Neural cell (in vitro differentiated cells): ENCODE results near the gene FGF14. TPM values are rescaled to one million over a fixed set of nuclear protein-coding genes. Genes with fewer than 3 reads are reported as not detected.

Source experiments
- H2AFZ ChIP-seq: fragments of 200-600, 300-800 bp; sonication (generic), shearing (Covaris generic); 2 replicates; pipeline ENCODE4 v1.6.0; 2014; ENCODE audit warnings: low read depth, mild to moderate bottlenecking, antibody characterized with exemption, low read length, moderate library complexity
- H3F3A ChIP-seq: fragments of 200-600 bp; shearing (Covaris generic); 2 replicates; pipeline ENCODE4 v1.6.1; 2016; ENCODE audit warnings: mild to moderate bottlenecking, moderate library complexity, mixed read lengths, antibody characterized with exemption, low read length; ENCODE audit not compliant: insufficient read depth, poor library complexity, severe bottlenecking
- H3K27ac ChIP-seq: fragments of 200-600, 300-800 bp; sonication (generic), shearing (Covaris generic); 2 replicates; pipeline ENCODE4 v1.5.1; 2014; ENCODE audit warnings: mild to moderate bottlenecking, low read length, moderate library complexity
- H3K27me3 ChIP-seq: fragments of 300-800, 200-600 bp; sonication (generic), shearing (Covaris generic); 2 replicates; pipeline ENCODE4 v1.6.0; 2014; ENCODE audit warnings: mild to moderate bottlenecking, low read depth, low read length, moderate library complexity; ENCODE audit not compliant: insufficient read depth
- H3K36me3 ChIP-seq: fragments of 300-800, 200-600 bp; sonication (generic), shearing (Covaris generic); 2 replicates; pipeline ENCODE4 v1.5.1; 2014; ENCODE audit warnings: mild to moderate bottlenecking, antibody characterized with exemption, low read length, moderate library complexity; ENCODE audit not compliant: insufficient read depth
- H3K4me2 ChIP-seq: fragments of 300-800, 200-600 bp; sonication (generic), shearing (Covaris generic); 2 replicates; pipeline ENCODE4 v1.6.0; 2014; ENCODE audit warnings: mild to moderate bottlenecking, low read length
- H3K4me3 ChIP-seq: fragments of 300-800, 200-600 bp; sonication (generic), shearing (Covaris generic); 2 replicates; pipeline ENCODE4 v1.5.1; 2014; ENCODE audit warnings: mild to moderate bottlenecking, low read length, moderate library complexity
- H3K79me2 ChIP-seq: fragments of 200-600 bp; shearing (Covaris generic); replicated peaks from 2 replicates; pipeline ENCODE4 v1.6.0; 2014; ENCODE audit warnings: mild to moderate bottlenecking, low read length, moderate library complexity; ENCODE audit not compliant: insufficient read depth
- H3K9ac ChIP-seq: fragments of 300-800, 200-600 bp; sonication (generic), shearing (Covaris generic); 2 replicates; pipeline ENCODE4 v1.6.1; 2016; ENCODE audit warnings: mild to moderate bottlenecking, low read length, mixed read lengths
- H3K9me2 ChIP-seq: fragments of 200-600 bp; shearing (Covaris generic); 2 replicates; pipeline ENCODE4 v1.6.1; 2016; ENCODE audit warnings: mild to moderate bottlenecking, low read length, mixed read lengths; ENCODE audit not compliant: insufficient read depth
- H3K9me3 ChIP-seq: fragments of 200-600, 300-800 bp; sonication (generic), shearing (Covaris generic); 2 replicates; pipeline ENCODE4 v1.6.1; 2016; ENCODE audit warnings: mild to moderate bottlenecking, mixed run types, low read length, moderate library complexity, mixed read lengths
- H4K20me1 ChIP-seq: fragments of 200-600 bp; shearing (Covaris generic); 2 replicates; pipeline ENCODE4 v1.6.1; 2016; ENCODE audit warnings: mild to moderate bottlenecking, mixed run types; ENCODE audit not compliant: insufficient read depth
- EP300 ChIP-seq: fragments of 450-650 bp; conservative IDR thresholded peaks from 2 replicates; pipeline ENCODE4 v1.6.1; 2014; ENCODE audit warnings: antibody characterized with exemption, mild to moderate bottlenecking, moderate library complexity; ENCODE audit not compliant: poor library complexity, severe bottlenecking
- MXI1 ChIP-seq: fragments of 450-650 bp; conservative IDR thresholded peaks from 2 replicates; pipeline ENCODE4 v1.6.1; 2014; ENCODE audit warnings: antibody characterized with exemption, mild to moderate bottlenecking; ENCODE audit not compliant: poor library complexity, severe bottlenecking
- POLR2AphosphoS5 ChIP-seq: IDR thresholded peaks from 2 replicates; pipeline ENCODE4 v1.6.1; 2012
- RAD21 ChIP-seq: fragments of 450-650 bp; conservative IDR thresholded peaks from 2 replicates; pipeline ENCODE4 v1.6.1; 2014; ENCODE audit warnings: antibody characterized with exemption, mild to moderate bottlenecking, moderate library complexity
- SMC3 ChIP-seq: fragments of 450-650 bp; conservative IDR thresholded peaks from 2 replicates; pipeline ENCODE4 v1.6.1; 2014; ENCODE audit warnings: antibody characterized with exemption, mild to moderate bottlenecking, moderate library complexity; ENCODE audit not compliant: poor library complexity
- TAF1 ChIP-seq: IDR thresholded peaks from 2 replicates; pipeline ENCODE4 v1.6.1; 2012; ENCODE audit warnings: low read depth
- polyA plus RNA-seq: library from polyadenylated mRNA; depleted of rRNA; stranded (reverse); fragments of >200 nt; gene quantifications from 2 replicates; pipeline ENCODE4 v1.2.3, GENCODE V29; 2014
- TF ChIP-seq, protein P1 (sequence below): fragments of 450-650 bp; IDR thresholded peaks from 2 replicates; pipeline ENCODE4 v1.5.1; 2014; ENCODE audit warnings: antibody characterized with exemption, mild to moderate bottlenecking, moderate library complexity; ENCODE audit not compliant: poor library complexity, severe bottlenecking
- TF ChIP-seq, protein P2 (sequence below): IDR thresholded peaks from 2 replicates; pipeline ENCODE4 v1.6.1; 2012; ENCODE audit warnings: borderline replicate concordance

The FGF14 gene
- polyA plus RNA-seq, 1 donor from 2014 or later, result 36.4 TPM

DNA sequence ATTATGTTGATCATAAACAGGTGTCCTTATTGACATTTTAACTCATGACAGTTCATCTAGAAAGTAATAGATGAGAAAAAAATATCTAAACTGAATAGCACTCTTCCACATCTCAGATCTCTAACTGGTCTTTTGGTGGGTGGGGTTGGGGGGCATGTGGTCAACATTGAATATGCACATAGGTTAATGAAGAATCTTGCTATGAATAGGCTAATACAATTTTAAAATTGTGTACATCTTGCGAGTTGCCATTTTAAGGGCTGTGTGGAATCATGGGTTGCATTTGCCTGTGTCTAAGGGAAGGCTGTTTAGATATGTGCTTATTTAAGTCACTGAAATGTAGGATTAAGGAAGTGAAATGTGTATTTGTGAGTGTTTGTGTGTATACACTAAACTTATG lies 603.4 kb downstream of the FGF14 start:
- no peaks in the 10 kb centered on the region for H3K9me2 ChIP-seq
- H3K79me2 ChIP-seq, result no peaks in the 10 kb centered on the region
- no peaks in the 10 kb centered on the region for H4K20me1 ChIP-seq
- H3K4me2 ChIP-seq, result no peak overlapping the region
- no peak overlapping the region for H3K9ac ChIP-seq
- H2AFZ ChIP-seq, result no peak overlapping the region
- H3K9me3 ChIP-seq, result no peaks in the 10 kb centered on the region
- no peaks in the 10 kb centered on the region for H3F3A ChIP-seq
- no peak overlapping the region for H3K27ac ChIP-seq
- no peak overlapping the region for H3K4me3 ChIP-seq
- TF ChIP-seq EP300 (no peak), TAF1 (no peak), SMC3 (no peak), POLR2AphosphoS5 (no peak), MXI1 (no peak), RAD21 (no peak)
- TF ChIP-seq, protein P1, sequence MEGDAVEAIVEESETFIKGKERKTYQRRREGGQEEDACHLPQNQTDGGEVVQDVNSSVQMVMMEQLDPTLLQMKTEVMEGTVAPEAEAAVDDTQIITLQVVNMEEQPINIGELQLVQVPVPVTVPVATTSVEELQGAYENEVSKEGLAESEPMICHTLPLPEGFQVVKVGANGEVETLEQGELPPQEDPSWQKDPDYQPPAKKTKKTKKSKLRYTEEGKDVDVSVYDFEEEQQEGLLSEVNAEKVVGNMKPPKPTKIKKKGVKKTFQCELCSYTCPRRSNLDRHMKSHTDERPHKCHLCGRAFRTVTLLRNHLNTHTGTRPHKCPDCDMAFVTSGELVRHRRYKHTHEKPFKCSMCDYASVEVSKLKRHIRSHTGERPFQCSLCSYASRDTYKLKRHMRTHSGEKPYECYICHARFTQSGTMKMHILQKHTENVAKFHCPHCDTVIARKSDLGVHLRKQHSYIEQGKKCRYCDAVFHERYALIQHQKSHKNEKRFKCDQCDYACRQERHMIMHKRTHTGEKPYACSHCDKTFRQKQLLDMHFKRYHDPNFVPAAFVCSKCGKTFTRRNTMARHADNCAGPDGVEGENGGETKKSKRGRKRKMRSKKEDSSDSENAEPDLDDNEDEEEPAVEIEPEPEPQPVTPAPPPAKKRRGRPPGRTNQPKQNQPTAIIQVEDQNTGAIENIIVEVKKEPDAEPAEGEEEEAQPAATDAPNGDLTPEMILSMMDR, result no peak
- TF ChIP-seq, protein P2, sequence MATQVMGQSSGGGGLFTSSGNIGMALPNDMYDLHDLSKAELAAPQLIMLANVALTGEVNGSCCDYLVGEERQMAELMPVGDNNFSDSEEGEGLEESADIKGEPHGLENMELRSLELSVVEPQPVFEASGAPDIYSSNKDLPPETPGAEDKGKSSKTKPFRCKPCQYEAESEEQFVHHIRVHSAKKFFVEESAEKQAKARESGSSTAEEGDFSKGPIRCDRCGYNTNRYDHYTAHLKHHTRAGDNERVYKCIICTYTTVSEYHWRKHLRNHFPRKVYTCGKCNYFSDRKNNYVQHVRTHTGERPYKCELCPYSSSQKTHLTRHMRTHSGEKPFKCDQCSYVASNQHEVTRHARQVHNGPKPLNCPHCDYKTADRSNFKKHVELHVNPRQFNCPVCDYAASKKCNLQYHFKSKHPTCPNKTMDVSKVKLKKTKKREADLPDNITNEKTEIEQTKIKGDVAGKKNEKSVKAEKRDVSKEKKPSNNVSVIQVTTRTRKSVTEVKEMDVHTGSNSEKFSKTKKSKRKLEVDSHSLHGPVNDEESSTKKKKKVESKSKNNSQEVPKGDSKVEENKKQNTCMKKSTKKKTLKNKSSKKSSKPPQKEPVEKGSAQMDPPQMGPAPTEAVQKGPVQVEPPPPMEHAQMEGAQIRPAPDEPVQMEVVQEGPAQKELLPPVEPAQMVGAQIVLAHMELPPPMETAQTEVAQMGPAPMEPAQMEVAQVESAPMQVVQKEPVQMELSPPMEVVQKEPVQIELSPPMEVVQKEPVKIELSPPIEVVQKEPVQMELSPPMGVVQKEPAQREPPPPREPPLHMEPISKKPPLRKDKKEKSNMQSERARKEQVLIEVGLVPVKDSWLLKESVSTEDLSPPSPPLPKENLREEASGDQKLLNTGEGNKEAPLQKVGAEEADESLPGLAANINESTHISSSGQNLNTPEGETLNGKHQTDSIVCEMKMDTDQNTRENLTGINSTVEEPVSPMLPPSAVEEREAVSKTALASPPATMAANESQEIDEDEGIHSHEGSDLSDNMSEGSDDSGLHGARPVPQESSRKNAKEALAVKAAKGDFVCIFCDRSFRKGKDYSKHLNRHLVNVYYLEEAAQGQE, result no peak
- H3K36me3 ChIP-seq, result no peaks in the 10 kb centered on the region
- no peaks in the 10 kb centered on the region for H3K27me3 ChIP-seq

DNA sequence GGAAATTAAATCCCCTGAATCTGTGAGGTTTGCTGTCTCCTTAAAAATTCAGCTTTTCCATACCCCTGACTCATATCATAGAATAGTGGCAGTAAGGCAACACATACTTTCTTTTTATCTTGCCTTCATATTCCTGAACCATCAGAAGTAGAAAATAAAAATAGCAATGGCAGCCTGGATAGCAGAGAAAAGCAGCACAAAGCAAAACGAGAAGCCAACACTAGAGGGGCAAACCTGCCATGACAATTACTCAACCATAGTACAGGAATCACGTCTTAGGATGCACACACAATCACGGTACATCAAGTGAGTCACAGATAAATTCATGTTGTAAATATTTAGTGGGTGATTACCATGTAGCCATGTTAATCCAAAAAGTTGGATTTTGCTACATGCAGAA lies 606.4 kb downstream of the FGF14 start:
- Histone ChIP-seq H3K9ac (no peak overlapping the region), H3K9me3 (no peaks in the 10 kb centered on the region), H3K4me2 (no peak overlapping the region), H3K27me3 (no peaks in the 10 kb centered on the region), H3F3A (no peaks in the 10 kb centered on the region), H2AFZ (no peak overlapping the region), H3K27ac (no peak overlapping the region), H3K9me2 (no peaks in the 10 kb centered on the region), H3K79me2 (no peaks in the 10 kb centered on the region), H4K20me1 (no peaks in the 10 kb centered on the region), H3K36me3 (no peaks in the 10 kb centered on the region), H3K4me3 (no peak overlapping the region)
- TF ChIP-seq TAF1, result no peak
- TF ChIP-seq, protein P2, result no peak
- no peak for TF ChIP-seq RAD21
- TF ChIP-seq, protein P1, result no peak
- no peak for TF ChIP-seq SMC3
- TF ChIP-seq POLR2AphosphoS5, result no peak
- no peak for TF ChIP-seq EP300
